HG02571 (cell line): ENCODE results near the gene RASA3.

ENCODE experiments used
- ATAC-seq: cut with Tn5 transposase; IDR thresholded peaks from one replicate; pipeline ENCODE4 v1.9.1; 2021; ENCODE audit warnings: mild to moderate bottlenecking, moderate library complexity; ENCODE audit not compliant: unreplicated experiment

The RASA3 gene

DNA sequence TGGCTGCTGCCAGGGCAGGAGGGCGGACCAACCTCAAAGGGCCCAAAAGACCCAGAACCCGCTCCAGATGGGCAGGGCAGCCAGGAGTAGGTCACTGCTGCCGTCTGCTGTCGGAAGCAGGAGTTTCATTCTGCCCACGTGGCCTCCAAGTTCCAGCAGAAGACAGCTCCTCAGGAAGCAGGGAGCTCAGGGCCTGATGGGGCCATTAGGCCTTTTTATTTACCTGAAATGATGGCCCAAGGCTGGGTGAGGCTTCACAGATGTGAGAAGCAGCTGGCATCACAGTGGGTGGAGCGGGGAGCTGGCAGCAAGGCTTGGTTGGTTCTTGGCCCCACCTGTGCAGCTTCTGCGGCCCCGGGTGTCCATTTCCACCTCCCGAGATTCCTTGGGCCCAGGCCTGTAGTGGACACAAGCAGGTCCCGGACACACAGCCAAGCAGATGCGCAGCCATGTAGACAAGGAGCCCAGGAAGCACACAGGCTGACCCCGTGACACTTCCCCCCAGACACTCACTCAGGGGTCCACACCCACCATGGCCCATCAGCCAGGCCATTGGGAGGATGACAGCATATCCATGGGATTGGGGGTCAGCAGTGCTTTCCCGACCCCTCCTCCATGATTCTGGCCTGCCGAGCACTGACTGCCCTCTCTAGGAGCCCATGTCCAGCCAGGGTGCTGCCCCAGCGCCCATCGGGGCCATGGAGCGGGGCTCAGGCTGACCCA, 185.0 kb downstream of the RASA3 start:
- no peak for ATAC-seq

- ATAC-seq: no peak
Measured at GRCh38 chr13:113946409-113947181, 185.8 kb downstream of the RASA3 start.

- no peak for ATAC-seq
Measured at GRCh38 chr13:113945857-113946408, 186.5 kb downstream of the RASA3 start.

- no peak for ATAC-seq
Measured at GRCh38 chr13:113943821-113944565, 188.4 kb downstream of the RASA3 start.

GRCh38 chr13:113942591-113943103, 189.8 kb downstream of the RASA3 start:
- no peak for ATAC-seq

GRCh38 chr13:113941571-113942191, 190.7 kb downstream of the RASA3 start:
- no peak for ATAC-seq

DNA sequence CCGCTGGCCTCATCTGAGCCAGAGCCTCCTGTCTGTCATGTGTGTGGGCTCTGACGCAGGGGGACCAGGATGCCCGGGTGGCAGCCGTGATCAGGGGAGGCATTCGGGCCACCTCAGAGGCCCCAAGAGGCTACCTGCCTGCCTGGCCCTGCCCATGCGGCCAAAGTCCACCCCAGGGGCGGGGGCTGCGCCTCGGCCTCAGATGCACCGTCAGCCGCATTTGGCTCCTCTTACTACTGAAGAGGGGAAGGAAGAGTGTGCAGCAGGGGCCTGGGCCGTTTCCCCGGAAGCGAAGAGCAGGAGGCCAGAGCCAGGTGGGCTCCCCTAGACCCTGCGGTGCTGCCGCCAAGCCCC, 192.5 kb downstream of the RASA3 start:
- ATAC-seq: no peak

GRCh38 chr13:113939129-113939943, 193.1 kb downstream of the RASA3 start:
- ATAC-seq: no peak

GRCh38 chr13:113938716-113939115, 193.7 kb downstream of the RASA3 start:
- no peak for ATAC-seq

DNA sequence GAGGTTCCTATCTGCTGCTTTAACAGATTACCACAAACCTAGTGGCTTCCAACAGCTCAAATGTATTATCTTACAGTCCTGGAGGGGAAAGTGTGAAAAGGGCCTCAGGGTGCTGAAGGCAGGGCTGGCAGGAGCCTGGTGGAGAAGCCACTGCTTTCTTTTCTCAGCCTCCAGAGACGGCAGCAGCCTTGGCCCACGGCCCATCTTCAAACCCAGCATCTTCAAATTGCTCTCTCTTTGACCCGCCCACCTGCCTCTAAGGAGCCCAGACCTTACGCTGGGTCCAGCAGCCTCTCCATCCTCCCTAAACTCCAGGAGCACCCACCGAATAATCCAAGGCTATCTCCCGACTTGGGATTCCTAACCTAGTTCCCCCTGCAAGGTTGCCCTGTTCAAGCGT, 194.2 kb downstream of the RASA3 start:
- ATAC-seq: no peak

DNA sequence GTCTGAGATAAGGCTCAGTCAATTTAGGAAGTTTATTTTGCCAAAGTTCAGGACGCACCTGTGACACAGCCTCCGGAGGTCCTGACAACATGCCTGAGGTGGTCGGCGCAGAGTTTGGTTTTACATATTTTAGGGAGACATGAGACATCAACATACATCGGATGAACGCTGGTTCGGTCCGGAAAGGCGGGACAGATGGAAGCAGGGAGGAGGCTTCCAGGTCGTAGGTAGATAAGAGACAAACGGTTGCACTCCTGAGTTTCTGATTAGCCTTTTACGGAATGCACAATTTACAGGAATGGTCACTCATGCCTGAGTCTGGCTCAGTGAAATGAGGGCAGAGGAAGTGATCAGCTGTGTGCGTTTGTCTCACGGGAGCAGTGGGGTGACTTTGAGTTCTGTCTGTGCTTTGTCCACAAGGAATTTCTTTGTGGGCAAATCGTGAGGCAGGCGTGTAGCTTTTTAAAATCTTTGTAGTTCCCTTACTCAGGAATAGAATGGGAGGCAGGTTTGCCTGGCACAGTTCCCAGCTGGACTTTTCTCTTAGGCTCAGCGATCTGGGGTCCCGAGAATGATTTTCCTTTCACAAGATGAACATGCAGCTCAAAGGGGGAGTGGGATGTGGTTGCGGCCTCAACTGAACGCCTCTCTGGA, 194.8 kb downstream of the RASA3 start:
- no peak for ATAC-seq

GRCh38 chr13:113937073-113937472, 195.3 kb downstream of the RASA3 start:
- ATAC-seq: no peak

- ATAC-seq: no peak
Measured at GRCh38 chr13:113936166-113936965, 196.1 kb downstream of the RASA3 start.

DNA sequence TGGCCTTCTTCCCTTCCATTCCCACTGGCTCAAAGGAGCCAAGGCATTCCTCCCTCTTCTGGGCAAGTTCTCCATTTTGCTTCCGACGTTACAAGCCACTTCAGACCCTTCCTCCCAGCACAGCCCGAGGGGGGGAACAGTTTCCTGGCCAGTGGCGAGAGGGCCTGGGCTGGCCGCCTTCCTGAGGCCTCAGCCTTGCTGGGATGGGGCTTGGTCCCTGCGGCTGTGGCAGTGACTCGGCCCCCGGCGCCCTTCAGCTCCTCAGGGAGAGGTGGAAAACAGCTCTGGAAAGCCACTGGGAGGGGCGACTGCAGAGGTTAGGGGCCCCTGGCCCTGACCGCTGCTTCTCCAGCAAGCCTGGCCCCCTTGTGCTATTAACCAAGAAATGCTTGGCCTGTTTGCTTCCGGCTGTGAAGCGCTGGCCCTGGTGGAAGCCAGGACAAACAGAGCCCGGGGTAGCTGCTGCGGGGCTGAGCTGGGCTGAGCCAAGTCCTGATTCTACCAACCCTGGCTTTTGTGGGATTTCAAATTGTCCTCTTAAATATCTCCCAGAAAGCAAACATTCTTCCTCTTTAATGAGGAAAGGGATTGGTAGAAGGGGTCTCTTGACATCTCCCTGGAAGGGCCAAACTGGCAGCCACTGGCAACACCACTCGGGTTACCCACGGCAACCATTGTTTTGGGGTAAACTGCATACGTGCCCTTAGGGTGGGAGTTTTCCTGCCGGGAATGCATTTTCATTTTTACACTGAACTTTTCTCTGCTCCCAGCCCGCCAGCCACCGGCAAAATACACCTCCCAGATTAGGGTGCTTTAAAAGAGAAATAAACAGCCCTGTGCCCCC, 197.2 kb downstream of the RASA3 start:
- ATAC-seq: no peak

GRCh38 chr13:113934576-113934975, 197.8 kb downstream of the RASA3 start:
- ATAC-seq: no peak

DNA sequence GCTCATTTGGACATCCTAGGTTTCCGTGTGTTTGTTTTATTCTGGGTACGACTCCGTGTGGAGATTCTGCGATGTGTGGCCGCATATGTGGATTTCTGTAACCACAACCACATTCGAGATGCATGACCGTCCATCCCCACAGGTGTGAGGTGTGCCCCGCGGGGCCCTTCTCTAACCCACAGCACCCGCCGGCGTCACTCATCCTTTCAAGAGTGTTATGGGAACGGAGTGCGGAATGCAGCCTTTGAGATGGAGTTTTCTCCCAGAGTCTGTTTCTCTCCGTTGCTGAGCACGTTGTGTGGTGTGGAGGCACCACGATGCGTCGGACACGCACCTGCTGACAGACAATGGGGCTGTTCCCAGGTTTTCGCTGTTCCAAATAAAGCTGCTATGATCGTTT, 198.5 kb downstream of the RASA3 start:
- no peak for ATAC-seq

DNA sequence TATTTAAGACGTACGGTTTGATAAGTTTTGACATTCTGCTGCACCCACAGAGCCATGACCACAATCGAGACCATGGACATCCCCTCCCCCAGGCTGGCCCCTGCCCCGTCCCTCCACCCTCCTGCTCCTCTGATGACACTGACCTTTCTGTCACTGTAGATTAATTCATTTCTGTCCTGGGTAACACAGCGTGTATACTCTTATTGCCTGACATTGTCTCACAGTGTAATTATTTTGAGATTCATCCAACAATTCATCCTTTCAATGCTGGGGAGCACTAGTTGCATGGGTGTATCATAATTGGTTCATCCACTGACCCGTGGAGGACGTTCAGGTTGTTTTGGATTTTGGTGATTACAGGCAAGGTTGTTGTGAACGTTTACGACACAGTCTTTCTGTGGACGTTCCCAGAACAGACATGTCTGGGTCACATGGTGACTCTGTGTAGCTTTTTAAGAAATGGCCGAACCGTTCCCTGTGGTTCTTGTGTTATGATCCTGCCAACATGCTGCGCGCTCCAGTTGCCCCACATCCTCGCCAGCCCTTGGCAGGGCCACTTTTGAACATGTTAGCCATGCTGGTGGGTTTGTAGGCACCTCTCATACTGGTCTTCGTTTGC, 200.5 kb downstream of the RASA3 start:
- ATAC-seq: no peak
